MCF 10A (cell line): ENCODE results near the gene LRIT1. TPM values are rescaled to one million over a fixed set of nuclear protein-coding genes. Genes with fewer than 3 reads are reported as not detected.
A peak's percentile ranks its signal among the peaks of the same experiment; 100 is the strongest.

Experiments used
- BruUV-seq: library from RNA; stranded (reverse); fragments of 400-500 nt; replicated peaks from 2 replicates; lab custom pipeline; 2021; lab: Mats Ljungman, UMichigan
- CTCF ChIA-PET: fragments of 300-600 bp; sonication (Branson Sonifier 250); formaldehyde crosslinking; extraction: SDS; loops from one replicate; lab custom pipeline; 2021; ENCODE audit warnings: antibody characterized with exemption, inconsistent platforms; lab: Yijun Ruan, JAX
- POLR2A ChIA-PET: fragments of 300-600, 350-650 bp; sonication (Branson Sonifier 250); formaldehyde crosslinking; extraction: SDS; loops from one replicate; lab custom pipeline; 2020; ENCODE audit warnings: antibody characterized with exemption, inconsistent platforms; lab: Yijun Ruan, JAX
- DNase-seq: peaks from one replicate; pipeline ENCODE4 v3.0.0-alpha.2; 2018; ENCODE audit not compliant: unreplicated experiment
- H3K27ac Mint-ChIP-seq: one replicate; pipeline ENCODE4 v1.8.0; 2022; ENCODE audit warnings: mild to moderate bottlenecking, low read depth, mixed read lengths; ENCODE audit not compliant: unreplicated experiment
- H3K27me3 Mint-ChIP-seq: one replicate; pipeline ENCODE4 v1.8.0; 2022; ENCODE audit warnings: mixed read lengths; ENCODE audit not compliant: insufficient read depth, unreplicated experiment
- H3K36me3 Mint-ChIP-seq: one replicate; pipeline ENCODE4 v1.8.0; 2022; ENCODE audit warnings: mild to moderate bottlenecking, moderate library complexity, mixed read lengths; ENCODE audit not compliant: insufficient read depth, unreplicated experiment
- H3K4me1 Mint-ChIP-seq: one replicate; pipeline ENCODE4 v1.8.0; 2022; ENCODE audit warnings: mixed read lengths; ENCODE audit not compliant: insufficient read depth, unreplicated experiment
- H3K4me3 Mint-ChIP-seq: one replicate; pipeline ENCODE4 v1.8.0; 2022; ENCODE audit warnings: mild to moderate bottlenecking, moderate library complexity, mixed read lengths; ENCODE audit not compliant: unreplicated experiment
- H3K9me3 Mint-ChIP-seq: one replicate; pipeline ENCODE4 v1.8.0; 2022; ENCODE audit warnings: mixed read lengths; ENCODE audit not compliant: unreplicated experiment
- CTCF ChIP-seq: fragments of 200-600 bp; IDR thresholded peaks from one replicate; pipeline ENCODE4 v1.8.0; 2022; ENCODE audit warnings: antibody characterized with exemption, mild to moderate bottlenecking; ENCODE audit not compliant: unreplicated experiment
- intact Hi-C: fragments of 100-400 bp; cut with micrococcal nuclease; formaldehyde crosslinking; loops from 2 replicates; pipeline ENCODE4 v1.14.1; 2022
- total RNA-seq: library from RNA; stranded (reverse); gene quantifications from 2 replicates; pipeline ENCODE4 v1.2.3, GENCODE V29; 2022

Gene LRIT1
- total RNA-seq, 1 experiment from 2014 or later, result not detected

GRCh38 chr10:84256510-84257342, 15.4 kb upstream of the LRIT1 start:
- CTCF ChIA-PET, result interaction anchor here (0.6 to 1.7 kb wide), 8 partner anchors 9 to 1291 kb away, joined by 3 to 5 read pairs (median 3); no protein-coding TSS in a partner anchor
- intact Hi-C loops, result no loop called here
- POLR2A ChIA-PET, result no interaction called here
- BruUV-seq, result no TSS peak
- Mint-ChIP-seq H3K36me3 (no peaks in the 10 kb centered on the region), H3K4me1 (no peaks in the 10 kb centered on the region), H3K27ac (no peak overlapping the region), H3K4me3 (no peak overlapping the region), H3K9me3 (no peaks in the 10 kb centered on the region), H3K27me3 (peaks cover 10% of the 10 kb centered on the region)
- DNase-seq, result peak; percentile 27
- TF ChIP-seq CTCF, result peak; percentile 33

GRCh38 chr10:84254552-84255478, 13.5 kb upstream of the LRIT1 start:
- Mint-ChIP-seq H3K4me1 (no peaks in the 10 kb centered on the region), H3K9me3 (no peaks in the 10 kb centered on the region), H3K4me3 (no peak overlapping the region), H3K27me3 (peaks cover 10% of the 10 kb centered on the region), H3K36me3 (no peaks in the 10 kb centered on the region), H3K27ac (no peak overlapping the region)
- no peak for DNase-seq
- ChIA-PET POLR2A (interaction anchor here (0.6 kb wide), 1 partner anchor 81 kb away, joined by 3 read pairs; the partner anchor contains the start of gene GPR15LG), CTCF (interaction anchor here (0.6 to 2.6 kb wide), 7 partner anchors 9 to 286 kb away, joined by 3 to 10 read pairs (median 4); no protein-coding TSS in a partner anchor)
- intact Hi-C loops, result no loop called here
- BruUV-seq, result no TSS peak
- no peak for TF ChIP-seq CTCF

- BruUV-seq, result no TSS peak
- intact Hi-C loops, result no loop called here
- no peak for DNase-seq
- Mint-ChIP-seq H3K36me3 (no peaks in the 10 kb centered on the region), H3K9me3 (no peaks in the 10 kb centered on the region), H3K27me3 (peaks cover 2% of the 10 kb centered on the region), H3K27ac (no peak overlapping the region), H3K4me1 (no peaks in the 10 kb centered on the region), H3K4me3 (no peak overlapping the region)
- CTCF ChIA-PET, result interaction anchor here (1.0 to 1.2 kb wide), 2 partner anchors 15 to 291 kb away, joined by 3 to 5 read pairs; no protein-coding TSS in a partner anchor
- POLR2A ChIA-PET, result no interaction called here
- no peak for TF ChIP-seq CTCF
Observed at GRCh38 chr10:84248794-84249193, 7.4 kb upstream of the LRIT1 start.
